Panc1 (cell line): Measurements from ENCODE around the gene HHAT. TPM values are rescaled to one million over a fixed set of nuclear protein-coding genes. Genes with fewer than 3 reads are reported as not detected.

ENCODE experiments used
- ATAC-seq: fragments of 200-7000 bp; cut with Tn5 transposase; 2 replicates; pipeline ENCODE4 v1.9.1; 2020; ENCODE audit warnings: mild to moderate bottlenecking, moderate library complexity
- BruUV-seq: library from RNA; stranded (reverse); fragments of 400-500 nt; replicated peaks from 2 replicates; lab custom pipeline; 2021; lab: Mats Ljungman, UMichigan
- CTCF ChIA-PET: fragments of 300-600 bp; sonication (Branson Sonifier 250); formaldehyde crosslinking; loops from one replicate; lab custom pipeline; 2022; ENCODE audit warnings: antibody characterized with exemption; lab: Charles Lee
- POLR2A ChIA-PET: fragments of 300-600 bp; sonication (Branson Sonifier 250); formaldehyde crosslinking; loops from one replicate; lab custom pipeline; 2022; ENCODE audit warnings: antibody characterized with exemption; lab: Charles Lee
- DNase-seq: peaks from one replicate; pipeline ENCODE4 v3.0.0-alpha.2; 2010; ENCODE audit warnings: low read depth, low spot score
- H3K27ac ChIP-seq: 2 replicates; pipeline ENCODE4 v1.5.1; 2011; ENCODE audit warnings: mild to moderate bottlenecking, low read length, inconsistent platforms
- H3K27me3 ChIP-seq: fragments of 200-500 bp; sonication (Bioruptor generic); 2 replicates; pipeline ENCODE4 v1.6.0; 2014; ENCODE audit warnings: low read length, inconsistent platforms; ENCODE audit not compliant: control insufficient read depth, insufficient read depth
- H3K36me3 ChIP-seq: fragments of 200-500 bp; sonication (Bioruptor generic); 2 replicates; pipeline ENCODE4 v1.5.1; 2014; ENCODE audit warnings: inconsistent platforms, mild to moderate bottlenecking, low read length, moderate library complexity; ENCODE audit not compliant: control insufficient read depth, insufficient read depth
- H3K4me1 ChIP-seq: 2 replicates; pipeline ENCODE4 v1.5.1; 2011; ENCODE audit warnings: inconsistent platforms, mild to moderate bottlenecking, low read length, moderate library complexity; ENCODE audit not compliant: control insufficient read depth, insufficient read depth
- H3K4me3 ChIP-seq, 2 experiments: 2 replicates each; pipeline ENCODE4 v1.5.1; 2011 to 2012; ENCODE audit warnings: low read depth in 2 of 2, low read length in 2 of 2, mild to moderate bottlenecking in 2 of 2, inconsistent platforms in 1 of 2, moderate library complexity in 1 of 2
- H3K9me3 ChIP-seq: fragments of 200-500 bp; sonication (Bioruptor generic); 2 replicates; pipeline ENCODE4 v1.5.1; 2014; ENCODE audit warnings: low read depth, mild to moderate bottlenecking, inconsistent platforms, low read length, moderate library complexity; ENCODE audit not compliant: control insufficient read depth, insufficient read depth
- CTCF ChIP-seq: fragments of 450-650 bp; IDR thresholded peaks from 2 replicates; pipeline ENCODE4 v1.5.1; 2017; ENCODE audit warnings: mild to moderate bottlenecking
- POLR2AphosphoS5 ChIP-seq: IDR thresholded peaks from 2 replicates; pipeline ENCODE4 v1.6.1; 2012; ENCODE audit warnings: mild to moderate bottlenecking, low read depth, low read length, moderate library complexity
- REST ChIP-seq, 2 experiments: IDR thresholded peaks; 2 replicates each; pipeline ENCODE4 v1.6.1; 2011 to 2012; ENCODE audit warnings: low read depth in 2 of 2, control low read depth in 1 of 2, low read length in 1 of 2, mild to moderate bottlenecking in 1 of 2, moderate library complexity in 1 of 2; ENCODE audit not compliant: insufficient read depth in 1 of 2
- SIN3A ChIP-seq: IDR thresholded peaks from 2 replicates; pipeline ENCODE4 v1.6.1; 2012; ENCODE audit warnings: low read depth, mild to moderate bottlenecking, low read length, moderate library complexity, borderline replicate concordance; ENCODE audit not compliant: insufficient read depth
- TCF7L2 ChIP-seq: IDR thresholded peaks from 2 replicates; pipeline ENCODE4 v1.6.1; 2011; ENCODE audit warnings: mild to moderate bottlenecking, low read depth, low read length, inconsistent platforms
- in situ Hi-C: cut with HindIII; loops from 2 replicates; pipeline ENCODE4 v1.10.0; 2016; ENCODE audit warnings: low sequenced_read_pairs, low pct_unique_long_range_greater_than_20kb
- intact Hi-C: fragments of 100-400 bp; cut with micrococcal nuclease; formaldehyde crosslinking; loops from one replicate; pipeline ENCODE4 v1.10.0; 2022; ENCODE audit not compliant: unreplicated experiment
- total RNA-seq: library from RNA; stranded (reverse); gene quantifications from one replicate; pipeline ENCODE4 v1.2.1, GENCODE V29; 2021; ENCODE audit not compliant: unreplicated experiment

The HHAT gene
- total RNA-seq, 1 experiment from 2014 or later = 2.3 TPM

- BruUV-seq = no TSS peak
- peaks cover 5% of the 10 kb centered on the region; the same call in 1 of the 2 replicates for H3K4me1 ChIP-seq
- no peaks in the 10 kb centered on the region for H3K27me3 ChIP-seq
- intact Hi-C loops (no loop called here), in situ Hi-C loops (no loop called here)
- TF ChIP-seq SIN3A (no peak), REST (IDR thresholded peaks at IDR 0.05; ENCODE audit: insufficient read depth in 1 of 2, low read depth in 2 of 2, low read length in 1 of 2) (no peak), CTCF (no peak), TCF7L2 (no peak), POLR2AphosphoS5 (no peak)
- H3K36me3 ChIP-seq = no peaks in the 10 kb centered on the region
- CTCF ChIA-PET = no interaction called here
- ATAC-seq (no peak), DNase-seq (no peak)
- H3K4me3 ChIP-seq = no peak overlapping the region
- no peak overlapping the region for H3K27ac ChIP-seq
- POLR2A ChIA-PET = no interaction called here
- no peaks in the 10 kb centered on the region for H3K9me3 ChIP-seq
Measured at GRCh38 chr1:210367566-210367965, 38.9 kb downstream of the HHAT start.

- ChIA-PET POLR2A (interaction anchor here (0.6 kb wide), 1 partner anchor 8 kb away, joined by 3 read pairs; no protein-coding TSS in a partner anchor), CTCF (no interaction called here)
- Histone ChIP-seq H3K4me1 (peaks cover 18% of the 10 kb centered on the region), H3K27me3 (no peaks in the 10 kb centered on the region), H3K36me3 (no peaks in the 10 kb centered on the region), H3K9me3 (no peaks in the 10 kb centered on the region), H3K27ac (no peak overlapping the region), H3K4me3 (no peak overlapping the region)
- ATAC-seq = no peak
- TF ChIP-seq CTCF = no peak
- TF ChIP-seq REST (IDR thresholded peaks at IDR 0.05; ENCODE audit: insufficient read depth in 1 of 2, low read depth in 2 of 2, low read length in 1 of 2) = no peak
- TF ChIP-seq SIN3A = no peak
- TF ChIP-seq POLR2AphosphoS5 = no peak
- no peak for TF ChIP-seq TCF7L2
- intact Hi-C loops (no loop called here), in situ Hi-C loops (no loop called here)
- no TSS peak for BruUV-seq
- DNase-seq = no peak
Measured at GRCh38 chr1:210369425-210369824, 40.7 kb downstream of the HHAT start.
